ENCODE data around the gene PTPRR.

PTPRR gene

DNA sequence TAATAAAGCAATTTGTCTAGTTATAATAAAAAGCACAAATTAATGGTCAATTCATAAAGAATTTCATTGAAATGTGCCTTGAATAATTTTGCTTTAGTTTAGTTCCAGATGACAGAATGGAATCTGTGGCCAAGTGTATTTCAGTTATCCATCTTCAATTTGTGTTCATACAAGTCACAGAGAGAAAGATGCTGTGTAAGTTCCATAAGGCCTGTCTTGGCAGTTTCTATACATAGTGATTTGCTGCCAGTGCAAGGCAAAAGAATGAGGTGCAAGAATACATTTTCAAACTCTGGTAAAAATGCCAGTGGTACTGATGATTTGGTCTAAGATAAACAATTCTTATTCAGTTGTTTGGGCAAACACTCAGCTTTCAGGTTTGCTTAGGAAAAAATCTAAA, 149.0 kb downstream of the PTPRR start:
- H3K4me3 ChIP-seq (ENCODE audit: control insufficient read depth, low read depth, low read length) = no peak overlapping the region
- TF ChIP-seq, protein P1, sequence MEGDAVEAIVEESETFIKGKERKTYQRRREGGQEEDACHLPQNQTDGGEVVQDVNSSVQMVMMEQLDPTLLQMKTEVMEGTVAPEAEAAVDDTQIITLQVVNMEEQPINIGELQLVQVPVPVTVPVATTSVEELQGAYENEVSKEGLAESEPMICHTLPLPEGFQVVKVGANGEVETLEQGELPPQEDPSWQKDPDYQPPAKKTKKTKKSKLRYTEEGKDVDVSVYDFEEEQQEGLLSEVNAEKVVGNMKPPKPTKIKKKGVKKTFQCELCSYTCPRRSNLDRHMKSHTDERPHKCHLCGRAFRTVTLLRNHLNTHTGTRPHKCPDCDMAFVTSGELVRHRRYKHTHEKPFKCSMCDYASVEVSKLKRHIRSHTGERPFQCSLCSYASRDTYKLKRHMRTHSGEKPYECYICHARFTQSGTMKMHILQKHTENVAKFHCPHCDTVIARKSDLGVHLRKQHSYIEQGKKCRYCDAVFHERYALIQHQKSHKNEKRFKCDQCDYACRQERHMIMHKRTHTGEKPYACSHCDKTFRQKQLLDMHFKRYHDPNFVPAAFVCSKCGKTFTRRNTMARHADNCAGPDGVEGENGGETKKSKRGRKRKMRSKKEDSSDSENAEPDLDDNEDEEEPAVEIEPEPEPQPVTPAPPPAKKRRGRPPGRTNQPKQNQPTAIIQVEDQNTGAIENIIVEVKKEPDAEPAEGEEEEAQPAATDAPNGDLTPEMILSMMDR (conservative IDR thresholded peaks at IDR 0.05; ENCODE audit: control insufficient read depth, insufficient read depth, low read depth, low read length) = no peak
- DNase-seq (ENCODE audit: low read depth) = no peak

DNA sequence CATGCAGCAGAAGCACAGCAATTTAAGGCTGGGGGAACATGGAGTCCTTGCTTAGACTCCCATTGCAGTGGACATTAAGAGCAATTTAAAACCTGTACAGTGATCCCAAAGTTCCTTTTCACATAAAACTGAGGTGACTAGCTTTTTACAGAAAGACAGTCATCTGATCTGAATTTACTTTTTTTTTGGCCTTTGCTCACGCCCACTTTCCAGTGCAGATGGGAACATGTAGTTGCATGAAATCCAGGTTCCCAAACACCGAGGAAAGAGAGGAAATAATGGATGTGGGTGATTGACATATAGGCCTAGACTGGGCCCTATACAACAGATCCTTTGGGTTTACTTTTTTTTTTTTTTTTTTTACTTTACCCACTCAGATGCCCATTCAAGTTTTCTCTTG, 156.9 kb downstream of the PTPRR start:
- no peak for DNase-seq (ENCODE audit: low read depth)
- TF ChIP-seq, protein P1 (conservative IDR thresholded peaks at IDR 0.05; ENCODE audit: control insufficient read depth, insufficient read depth, low read depth, low read length) = no peak
- H3K4me3 ChIP-seq (ENCODE audit: control insufficient read depth, low read depth, low read length) = no peak overlapping the region

DNA sequence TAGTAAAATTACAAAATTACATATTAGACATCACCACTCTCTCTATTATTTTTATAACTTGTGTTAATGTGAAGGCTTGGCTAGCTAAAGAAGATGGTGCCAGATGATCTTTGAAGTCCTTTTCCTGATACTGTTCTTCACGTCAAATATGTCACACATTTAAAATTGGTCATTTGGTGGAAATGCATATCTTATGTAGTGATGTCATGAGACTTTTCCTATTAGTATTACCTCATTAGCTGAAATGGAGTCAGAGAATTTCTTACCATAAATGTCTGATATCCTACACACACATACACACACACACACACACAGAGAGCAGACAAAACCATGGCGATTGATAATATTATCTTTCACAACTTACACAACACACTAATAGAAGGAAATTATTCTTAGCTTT, 158.5 kb downstream of the PTPRR start:
- H3K4me3 ChIP-seq (ENCODE audit: control insufficient read depth, low read depth, low read length) = no peak overlapping the region
- no peak for DNase-seq (ENCODE audit: low read depth)
- TF ChIP-seq, protein P1 (conservative IDR thresholded peaks at IDR 0.05; ENCODE audit: control insufficient read depth, insufficient read depth, low read depth, low read length) = no peak

DNA sequence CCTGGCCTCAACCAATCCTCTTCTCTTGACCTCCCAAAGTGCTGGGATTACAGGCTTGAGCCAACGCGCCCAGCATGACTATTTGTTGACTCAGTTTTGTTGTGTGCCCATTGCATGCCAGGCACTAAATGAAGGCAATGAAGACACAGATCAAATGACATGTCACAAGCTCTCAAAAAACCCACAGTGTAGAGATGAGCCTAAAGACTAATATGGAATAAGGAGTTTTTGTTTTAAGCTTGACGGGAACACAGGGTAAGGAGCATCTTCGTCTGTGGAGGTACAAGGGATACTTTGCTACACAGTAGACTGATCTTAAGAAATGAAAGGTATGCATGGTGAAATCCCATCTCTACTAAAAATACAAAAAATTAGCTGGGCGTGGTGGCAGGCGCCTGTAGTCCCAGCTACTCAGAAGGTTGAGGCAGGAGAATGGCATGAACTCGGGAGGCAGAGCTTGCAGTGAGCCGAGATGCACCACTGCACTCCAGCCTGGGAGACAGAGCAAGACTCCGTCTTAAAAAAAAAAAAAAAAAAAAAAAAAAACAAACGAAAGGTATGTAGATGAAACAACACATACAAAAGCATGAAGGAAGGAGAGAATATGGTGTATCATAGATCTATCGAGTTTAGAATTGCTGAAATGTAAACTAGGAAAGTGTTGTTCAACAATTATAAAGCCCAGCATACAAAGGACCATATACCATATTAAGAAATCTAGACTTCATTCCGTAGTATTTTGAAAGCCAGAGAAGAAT, 161.2 kb downstream of the PTPRR start:
- TF ChIP-seq, protein P1 (conservative IDR thresholded peaks at IDR 0.05; ENCODE audit: control insufficient read depth, insufficient read depth, low read depth, low read length) = no peak
- no peak overlapping the region for H3K4me3 ChIP-seq (ENCODE audit: control insufficient read depth, low read depth, low read length)
- DNase-seq (ENCODE audit: low read depth) = no peak

DNA sequence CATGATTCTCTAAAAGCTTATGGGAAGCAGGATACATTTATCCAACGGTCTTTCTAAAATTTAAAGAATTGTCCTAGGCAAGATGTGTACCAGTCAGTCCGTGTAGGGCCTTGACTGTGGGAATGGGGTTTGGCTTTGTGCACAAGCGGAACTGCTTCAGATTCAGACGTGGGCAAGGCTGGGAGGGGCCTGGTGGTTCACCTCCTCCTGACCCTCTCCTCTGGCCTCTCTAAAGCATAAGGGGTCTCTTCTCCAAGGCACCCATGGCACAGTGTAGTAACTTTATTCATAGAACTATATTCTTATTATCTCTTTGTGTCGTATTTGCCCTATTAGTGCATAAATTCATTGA, 162.1 kb downstream of the PTPRR start:
- TF ChIP-seq, protein P1 (conservative IDR thresholded peaks at IDR 0.05; ENCODE audit: control insufficient read depth, insufficient read depth, low read depth, low read length) = no peak
- no peak for DNase-seq (ENCODE audit: low read depth)
- no peak overlapping the region for H3K4me3 ChIP-seq (ENCODE audit: control insufficient read depth, low read depth, low read length)

DNA sequence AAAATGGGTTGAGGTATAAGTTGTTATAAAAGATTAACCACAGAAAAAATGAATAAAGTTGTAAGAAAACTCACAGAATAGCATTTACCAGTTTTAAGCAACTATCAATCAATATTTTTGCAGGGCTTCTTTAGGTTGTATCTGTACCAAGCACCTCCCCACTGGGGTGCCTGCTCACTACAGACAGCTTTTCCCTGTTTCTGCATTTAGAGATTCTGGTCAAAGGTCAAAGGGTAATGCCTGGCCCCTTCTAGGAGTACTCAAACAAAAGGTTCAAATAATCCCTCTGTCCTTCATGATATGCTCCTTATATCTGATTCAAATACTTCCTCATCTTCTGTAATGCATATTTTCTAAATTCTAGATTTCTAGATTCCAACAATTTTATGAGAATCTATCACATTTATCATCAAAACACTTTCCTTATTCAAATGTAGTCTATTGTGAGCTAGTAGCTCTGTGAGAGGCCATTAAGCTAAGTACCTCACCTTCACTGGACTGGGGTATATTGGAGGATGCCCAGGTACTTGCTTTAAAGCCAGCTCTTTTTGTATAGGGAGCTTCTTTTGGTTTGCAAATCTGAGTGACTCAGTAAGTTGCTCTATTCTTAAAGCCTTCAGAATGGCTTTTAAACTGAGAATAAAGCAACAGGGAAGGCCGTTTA, 162.6 kb downstream of the PTPRR start:
- H3K4me3 ChIP-seq (ENCODE audit: control insufficient read depth, low read depth, low read length) = no peak overlapping the region
- TF ChIP-seq, protein P1 (conservative IDR thresholded peaks at IDR 0.05; ENCODE audit: control insufficient read depth, insufficient read depth, low read depth, low read length) = no peak
- DNase-seq (ENCODE audit: low read depth) = no peak

All from fibroblast of mammary gland (primary cell).